HuH-7.5 (cell line): ENCODE results near the gene MIEN1.
"Not testable (repeated sequence)": the region's sequence is repeated elsewhere in the genome, so short reads cannot be mapped to it uniquely, and the experiment has no call there.

Experiments
- DNase-seq: peaks from one replicate; pipeline ENCODE4 v3.0.0; 2011; ENCODE audit warnings: low spot score

MIEN1 gene

GRCh38 chr17:39730095-39730921 lies at the start of gene MIEN1:
Gene MIEN1, minus strand, starts transcription at chr17:39730532. Its CDS starts 37 bp downstream, at chr17:39730495.
- peak; percentile 83 for DNase-seq

GRCh38 chr17:39777534-39778365 lies 47.4 kb upstream of the MIEN1 start:
- no peak for DNase-seq

DNA sequence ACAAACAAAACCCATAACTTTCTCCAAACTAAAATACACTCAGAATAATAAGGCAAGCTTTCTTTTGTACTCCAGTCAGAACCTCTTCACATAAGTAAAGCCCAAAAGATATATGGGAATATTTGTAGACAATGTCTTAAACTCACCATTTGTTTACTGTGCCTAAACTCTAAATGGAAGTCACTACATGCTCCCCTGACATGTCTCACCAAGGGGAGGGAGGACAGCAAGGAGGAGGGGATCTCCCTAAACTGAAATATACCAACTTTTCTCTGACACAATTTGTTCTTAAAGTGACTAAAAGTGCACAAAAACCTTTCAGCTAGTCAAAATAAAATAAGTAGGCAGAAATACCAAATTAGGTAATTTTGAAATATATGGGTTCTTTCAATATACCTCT lies 45.9 kb upstream of the MIEN1 start:
- no peak for DNase-seq

DNA sequence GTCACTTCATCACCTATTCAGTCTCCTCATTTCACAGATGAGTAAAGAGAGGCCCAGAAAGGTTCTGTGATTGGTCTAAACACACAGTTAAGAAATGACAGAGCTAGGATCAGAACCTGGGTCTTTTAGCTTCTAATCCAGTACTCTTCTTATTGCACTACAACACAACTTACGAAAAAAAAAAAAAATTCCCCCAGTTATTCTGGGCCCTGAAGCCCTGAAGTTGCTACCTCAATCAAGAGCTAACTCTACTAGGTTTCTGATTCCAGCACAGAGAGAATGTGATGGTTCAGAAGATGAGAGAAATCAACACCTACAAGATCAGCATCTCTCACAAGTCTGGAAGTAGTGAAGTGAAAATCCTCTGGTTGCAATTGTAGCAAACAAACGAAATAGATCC lies 44.7 kb upstream of the MIEN1 start:
- no peak for DNase-seq

DNA sequence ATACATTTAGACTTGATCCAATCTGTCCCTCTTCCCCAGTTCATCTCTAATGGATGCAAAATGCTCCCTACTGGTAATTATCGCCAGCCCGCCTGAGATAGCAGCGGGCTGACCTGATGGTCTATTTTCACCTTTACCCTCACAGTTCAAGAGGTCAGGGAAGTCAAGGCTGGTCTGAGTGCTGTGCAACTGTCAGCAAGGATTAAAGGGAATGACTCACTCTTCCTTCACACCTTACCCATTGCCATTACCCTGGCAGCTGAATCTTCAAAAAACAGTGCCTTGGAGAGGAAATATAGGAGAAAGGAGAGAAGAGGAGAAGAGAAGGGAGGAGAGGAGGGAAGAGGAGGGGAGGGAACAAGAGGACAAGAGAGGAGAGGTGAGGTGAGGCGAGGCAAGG lies 43.7 kb upstream of the MIEN1 start:
- DNase-seq, result no peak

DNA sequence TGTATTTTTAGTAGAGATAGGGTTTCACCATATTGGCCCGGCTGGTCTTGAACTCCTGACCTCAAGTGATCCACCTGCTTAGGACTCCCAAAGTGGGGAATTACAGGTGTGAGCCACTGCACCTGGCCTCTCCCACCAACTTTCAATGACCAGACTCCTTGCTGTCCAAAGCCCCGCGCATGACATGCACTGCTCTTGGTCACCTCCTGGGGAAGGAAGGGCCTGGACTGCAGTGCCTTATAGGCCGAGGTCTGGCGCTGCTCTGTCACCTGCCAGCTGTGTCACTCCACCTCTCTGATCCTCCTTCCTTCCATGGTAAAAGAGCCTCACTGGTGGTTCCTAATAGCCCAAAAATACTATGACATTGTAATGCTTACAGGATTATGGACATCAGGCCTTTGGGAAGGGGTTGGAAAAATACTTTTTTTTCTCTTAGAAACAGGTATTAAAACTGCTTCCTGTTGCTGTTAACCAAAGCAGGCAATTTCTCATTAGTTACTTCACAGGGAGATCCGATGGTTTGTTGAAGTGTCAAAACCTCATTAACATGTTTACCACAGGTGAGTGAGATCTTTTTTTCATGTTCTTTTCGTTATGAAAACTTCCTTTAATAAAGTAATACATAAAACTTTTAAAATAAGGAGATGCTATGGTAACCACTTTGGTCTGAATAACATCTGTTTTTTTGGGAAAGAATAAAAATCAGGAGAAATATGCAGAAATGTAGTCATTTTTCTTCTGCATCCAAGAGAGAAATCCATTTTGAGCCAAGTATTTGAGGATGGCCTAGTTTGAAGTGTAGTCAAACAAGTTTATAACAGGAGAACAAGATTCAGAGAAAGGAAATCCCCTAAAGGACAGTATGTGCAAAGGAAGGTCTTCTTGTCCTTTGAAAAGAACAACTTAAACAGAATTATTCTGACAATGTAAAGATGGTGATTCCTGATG lies 42.9 kb upstream of the MIEN1 start:
- DNase-seq, result no peak

GRCh38 chr17:39772415-39772814 lies 42.1 kb upstream of the MIEN1 start:
- no peak for DNase-seq

GRCh38 chr17:39769974-39770587 lies 39.7 kb upstream of the MIEN1 start:
- DNase-seq, result no peak

DNA sequence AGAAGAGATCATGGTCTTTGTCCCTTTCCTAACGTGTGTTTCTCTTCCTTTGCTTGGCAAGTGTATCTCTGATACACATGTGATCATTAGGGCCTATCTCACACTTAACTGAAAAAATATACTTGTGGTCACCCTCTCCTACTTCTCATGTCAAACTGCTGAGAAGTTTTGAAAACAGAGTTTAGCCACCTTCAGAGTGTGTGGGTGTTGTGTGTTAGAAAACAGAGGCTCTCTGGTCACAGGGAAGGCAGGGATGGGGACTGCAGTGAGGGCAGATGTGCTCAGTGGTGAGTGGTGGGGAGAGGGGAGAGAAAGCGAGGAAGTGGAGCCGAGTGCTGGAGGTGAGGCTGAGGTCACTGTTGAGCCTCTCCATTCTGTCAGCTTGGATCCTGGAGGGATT lies 36.8 kb upstream of the MIEN1 start:
- no peak for DNase-seq

- no peak for DNase-seq
Measured at GRCh38 chr17:39765766-39766165, 35.4 kb upstream of the MIEN1 start.

DNA sequence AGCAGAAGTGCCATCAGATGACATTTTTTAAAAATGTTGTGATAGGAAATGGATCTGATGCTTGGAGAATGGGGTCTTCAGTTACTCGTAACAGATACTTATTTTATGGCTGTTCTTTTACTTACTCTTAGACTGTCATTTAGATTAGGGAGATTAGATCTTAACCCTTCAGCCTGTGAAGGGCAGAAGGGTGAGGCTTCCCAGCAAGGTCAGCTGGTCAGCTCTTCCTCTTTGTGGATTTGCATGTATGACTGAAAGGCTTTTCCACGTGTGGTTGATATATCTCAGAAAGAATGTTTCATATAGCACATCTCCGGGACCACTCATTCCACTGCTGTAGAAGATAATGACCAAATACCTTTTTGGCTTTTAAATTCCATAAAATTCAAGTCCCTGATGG lies 34.8 kb upstream of the MIEN1 start:
- DNase-seq, result no peak

- DNase-seq, result not testable (repeated sequence)
Measured at GRCh38 chr17:39764171-39764570, 33.8 kb upstream of the MIEN1 start.

- no peak for DNase-seq
Measured at GRCh38 chr17:39763051-39763820, 32.9 kb upstream of the MIEN1 start.

DNA sequence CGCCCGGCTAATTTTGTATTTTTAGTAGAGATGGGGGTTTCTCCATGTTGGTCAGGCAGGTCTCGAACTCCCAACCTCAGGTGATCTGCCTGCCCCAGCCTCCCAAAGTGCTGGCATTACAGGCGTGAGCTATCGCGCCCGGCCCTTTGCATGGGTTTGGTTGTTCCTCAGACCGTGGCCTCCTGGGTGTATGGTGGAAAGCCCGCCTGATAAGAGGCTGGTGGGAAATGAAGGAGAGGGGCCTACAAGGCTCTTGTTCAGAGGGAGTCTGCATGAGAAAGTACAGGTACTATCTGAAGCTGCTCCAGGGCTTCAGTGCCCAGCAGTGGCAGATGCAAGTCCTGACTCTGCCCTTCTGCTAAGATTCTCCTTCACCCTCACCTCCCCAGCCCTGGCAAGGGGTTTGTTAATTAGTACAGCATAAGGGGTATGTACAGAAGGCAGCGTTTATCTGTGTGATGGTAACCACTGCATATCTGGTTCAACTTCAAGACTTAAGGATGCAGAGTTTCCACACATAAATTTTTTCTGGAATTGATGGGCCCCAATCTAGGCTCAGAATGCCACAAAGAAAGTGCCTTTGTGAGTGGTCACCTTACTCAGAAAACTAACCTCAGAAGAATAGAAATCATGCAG lies 31.6 kb upstream of the MIEN1 start:
- DNase-seq, result no peak

- no peak for DNase-seq
Measured at GRCh38 chr17:39759204-39759603, 28.9 kb upstream of the MIEN1 start.

GRCh38 chr17:39757931-39758873 lies 27.9 kb upstream of the MIEN1 start:
- DNase-seq, result no peak

- no peak for DNase-seq
Measured at GRCh38 chr17:39757176-39757662, 26.9 kb upstream of the MIEN1 start.

DNA sequence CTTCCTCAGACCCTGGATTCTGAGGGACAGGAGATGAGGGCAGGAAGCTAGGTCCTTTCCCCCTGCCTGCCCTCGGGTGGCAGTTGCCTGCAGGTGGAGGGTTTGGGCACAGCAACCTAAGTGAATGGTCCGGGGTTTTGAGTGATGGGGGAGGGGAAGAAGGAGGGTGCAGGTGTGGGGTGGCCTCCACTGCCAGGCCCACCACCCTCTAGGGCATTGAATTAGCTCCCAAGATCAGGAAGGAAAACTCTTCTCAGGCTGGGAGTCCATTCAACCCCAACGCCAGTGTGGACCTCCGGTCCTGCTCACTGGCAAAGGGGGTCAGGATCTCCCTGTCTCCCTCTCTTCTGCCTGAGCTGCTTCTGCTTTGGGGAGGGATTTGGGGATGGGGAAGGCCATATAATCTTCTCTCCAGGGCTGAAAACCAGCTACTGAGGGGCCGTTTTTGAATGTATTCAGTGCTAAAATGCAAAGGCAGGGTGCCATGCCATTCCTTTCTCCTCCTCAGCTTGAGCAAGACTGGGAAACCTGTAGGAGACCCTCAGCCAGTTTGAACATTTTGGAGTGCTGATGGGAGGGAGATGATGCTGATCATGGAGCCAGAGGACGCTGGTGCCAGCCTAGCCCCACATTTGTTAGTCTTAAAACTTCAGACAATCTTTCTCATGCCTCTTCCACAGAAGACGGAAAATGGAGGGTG lies 26.2 kb upstream of the MIEN1 start:
- no peak for DNase-seq
